Measurements from ENCODE around the gene AVL9.
"Not testable (repeated sequence)": the region's sequence is repeated elsewhere in the genome, so short reads cannot be mapped to it uniquely, and the experiment has no call there.

Gene AVL9

DNA sequence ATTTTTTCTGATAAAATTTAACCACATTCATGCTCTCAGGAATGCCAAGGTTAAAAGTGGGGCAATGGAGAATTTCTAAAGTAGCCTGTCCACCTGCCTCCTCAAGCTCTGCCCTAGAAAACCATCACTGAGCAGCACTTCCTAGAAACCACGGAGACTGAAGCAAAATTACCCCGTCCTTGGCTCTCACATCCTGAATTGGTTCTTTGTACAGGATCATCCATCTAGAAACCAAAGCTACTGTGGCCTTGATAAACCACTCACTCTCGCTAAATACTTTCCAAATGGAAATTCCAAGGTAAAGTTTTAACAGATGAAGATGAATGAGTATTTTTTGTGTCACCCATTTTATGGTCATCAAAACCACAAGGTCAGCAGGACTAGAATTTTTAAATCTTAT, 96.6 kb downstream of the AVL9 start:
- DNase-seq, result peak; percentile 72

GRCh38 chr7:32592701-32593100, 97.4 kb downstream of the AVL9 start:
- DNase-seq, result no peak

GRCh38 chr7:32594965-32595490, 99.7 kb downstream of the AVL9 start:
- DNase-seq, result no peak

DNA sequence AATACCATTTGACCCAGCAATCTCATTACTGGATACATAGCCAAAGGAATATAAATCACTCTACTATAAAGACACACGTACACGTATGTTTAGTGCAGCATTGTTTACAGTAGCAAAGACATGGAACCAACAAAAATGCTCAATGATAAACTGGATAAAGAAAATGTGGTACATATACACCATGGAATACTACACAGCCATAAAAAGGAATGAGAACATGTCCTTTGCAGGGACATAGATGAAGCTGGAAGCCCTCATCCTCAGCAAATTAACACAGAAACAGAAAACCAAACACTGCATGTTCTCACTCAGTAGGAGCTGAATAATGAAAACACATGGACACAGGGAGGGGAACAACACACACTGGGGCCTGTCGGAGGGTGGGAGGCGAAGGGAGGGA, 105.9 kb downstream of the AVL9 start:
- not testable (repeated sequence) for DNase-seq

- peak; percentile 37 for DNase-seq
These were observed 107.2 kb downstream of the AVL9 start for GRCh38 chr7:32602470-32602869.

DNA sequence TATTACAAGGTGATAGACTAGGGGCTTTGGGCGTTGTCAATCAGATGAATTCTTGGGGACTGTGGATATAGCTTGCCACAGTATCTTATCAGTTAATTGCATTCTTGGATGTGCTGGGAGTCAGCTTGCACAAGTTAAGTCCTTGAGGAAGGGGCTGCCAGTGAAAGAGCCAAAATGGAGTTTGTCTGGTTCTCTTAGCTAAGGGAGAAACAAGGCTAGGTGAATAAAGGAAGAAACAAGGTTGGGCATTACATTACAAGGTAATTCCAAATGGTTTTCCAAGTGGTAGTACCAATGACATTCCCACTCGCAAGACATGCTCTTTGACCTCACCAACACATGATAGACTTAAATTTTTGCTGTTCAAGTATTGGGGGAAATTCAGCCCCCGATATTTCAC, 108.2 kb downstream of the AVL9 start:
- not testable (repeated sequence) for DNase-seq

- not testable (repeated sequence) for DNase-seq
These were observed 108.8 kb downstream of the AVL9 start for GRCh38 chr7:32604047-32604446.

- DNase-seq, result no peak
These were observed 109.7 kb downstream of the AVL9 start for GRCh38 chr7:32605032-32605431.

- no peak for DNase-seq
These were observed 114.2 kb downstream of the AVL9 start for GRCh38 chr7:32609463-32609862.

DNA sequence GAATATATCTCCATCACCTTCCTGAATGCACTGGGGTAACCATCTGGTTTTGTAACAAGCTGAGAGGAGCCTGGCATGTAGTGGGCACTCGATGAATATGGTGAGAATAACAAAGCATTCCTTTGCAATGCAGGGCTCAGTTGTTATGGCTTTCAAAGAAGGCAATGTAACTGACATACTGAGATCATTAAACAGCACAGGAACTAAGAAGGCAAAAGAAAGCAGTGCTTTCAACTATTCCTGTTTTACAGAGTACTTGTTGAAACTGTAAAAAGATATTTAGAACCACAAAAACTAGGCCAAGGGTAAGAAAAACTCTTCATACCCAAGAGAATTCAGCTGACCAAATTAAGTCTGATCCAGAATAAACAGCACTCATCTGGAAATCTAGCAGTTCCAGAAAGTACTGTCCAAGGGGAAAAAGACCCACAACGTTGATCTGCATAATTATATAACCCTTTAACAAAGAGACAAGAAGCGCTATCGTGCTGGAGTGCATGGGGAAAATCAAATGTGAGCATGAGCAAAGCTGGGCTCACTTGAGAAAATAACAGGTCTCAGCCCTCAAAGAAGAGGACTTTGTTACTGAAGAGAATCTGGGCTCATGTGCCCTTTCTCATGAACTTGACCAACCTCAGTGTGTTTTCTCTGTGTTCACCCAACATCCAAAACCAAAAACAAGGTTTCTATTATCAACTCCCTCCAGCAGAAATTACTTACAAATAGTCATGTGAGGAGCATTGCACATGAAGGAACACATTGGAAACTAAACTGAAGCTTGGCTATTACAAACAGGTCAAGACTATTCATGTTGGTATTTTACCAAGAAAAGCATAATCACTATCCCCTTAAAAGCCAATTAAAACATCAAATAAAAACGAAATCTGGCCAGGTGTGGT, 116.2 kb downstream of the AVL9 start:
- DNase-seq, result no peak

GRCh38 chr7:32616625-32617024, 121.3 kb downstream of the AVL9 start:
- peak; percentile 76 for DNase-seq

DNA sequence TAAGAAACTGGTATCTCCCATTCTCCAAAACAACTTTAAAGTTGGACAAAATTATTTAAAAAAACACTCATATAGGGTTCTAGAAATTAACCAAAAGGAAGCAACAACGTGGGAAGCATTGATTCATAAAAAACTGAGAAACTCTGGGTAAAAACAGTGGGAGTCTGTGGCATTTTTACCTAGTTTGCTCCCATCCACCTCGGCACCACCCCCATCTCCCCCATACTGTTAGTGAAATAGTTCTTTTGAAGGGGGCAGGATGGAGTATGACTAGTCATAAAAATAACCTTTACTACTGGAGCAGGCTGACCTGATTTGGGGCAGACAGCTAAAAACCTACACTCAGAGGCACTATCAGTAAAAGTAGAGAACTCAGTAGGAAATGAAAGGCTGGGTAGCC, 123.2 kb downstream of the AVL9 start:
- DNase-seq, result no peak

- no peak for DNase-seq
These were observed 123.7 kb downstream of the AVL9 start for GRCh38 chr7:32618987-32619386.

DNA sequence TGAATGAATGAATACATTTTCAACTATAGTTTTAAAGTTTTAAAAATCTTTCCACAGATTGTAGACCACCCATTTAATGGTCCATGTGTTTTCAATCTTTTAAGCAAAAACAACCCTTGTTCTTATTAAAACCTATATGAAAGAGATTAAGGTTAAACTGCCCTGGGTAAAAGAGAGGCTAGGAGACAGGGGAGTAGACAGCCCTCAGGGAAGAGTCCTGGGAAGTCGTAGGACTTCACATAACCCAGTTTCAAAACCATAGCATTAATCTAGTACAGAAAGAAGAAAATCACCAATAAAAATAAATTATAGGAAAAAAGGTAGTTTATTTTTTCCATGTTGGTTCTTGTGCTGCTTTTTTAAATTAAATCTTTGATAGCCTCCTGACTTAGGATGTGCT, 124.1 kb downstream of the AVL9 start:
- not testable (repeated sequence) for DNase-seq

DNA sequence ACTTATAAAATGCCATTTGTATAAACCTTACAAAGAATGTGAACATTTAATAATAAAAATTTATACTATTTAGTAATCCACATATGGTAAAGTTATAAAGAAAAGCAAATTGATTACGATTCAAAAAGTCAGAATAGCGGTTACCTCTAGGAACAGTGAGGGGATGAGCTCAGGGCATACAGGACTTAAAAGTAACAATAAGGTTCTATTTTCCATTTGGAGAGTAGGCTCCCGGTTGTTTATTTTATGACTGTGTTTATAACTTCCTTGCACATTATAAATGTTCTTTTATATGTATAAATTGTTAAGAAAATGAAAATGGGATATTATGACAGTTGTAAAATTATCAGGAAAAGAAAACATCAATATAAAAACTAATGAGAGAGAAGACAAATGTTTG, 135.7 kb downstream of the AVL9 start:
- DNase-seq, result no peak

DNA sequence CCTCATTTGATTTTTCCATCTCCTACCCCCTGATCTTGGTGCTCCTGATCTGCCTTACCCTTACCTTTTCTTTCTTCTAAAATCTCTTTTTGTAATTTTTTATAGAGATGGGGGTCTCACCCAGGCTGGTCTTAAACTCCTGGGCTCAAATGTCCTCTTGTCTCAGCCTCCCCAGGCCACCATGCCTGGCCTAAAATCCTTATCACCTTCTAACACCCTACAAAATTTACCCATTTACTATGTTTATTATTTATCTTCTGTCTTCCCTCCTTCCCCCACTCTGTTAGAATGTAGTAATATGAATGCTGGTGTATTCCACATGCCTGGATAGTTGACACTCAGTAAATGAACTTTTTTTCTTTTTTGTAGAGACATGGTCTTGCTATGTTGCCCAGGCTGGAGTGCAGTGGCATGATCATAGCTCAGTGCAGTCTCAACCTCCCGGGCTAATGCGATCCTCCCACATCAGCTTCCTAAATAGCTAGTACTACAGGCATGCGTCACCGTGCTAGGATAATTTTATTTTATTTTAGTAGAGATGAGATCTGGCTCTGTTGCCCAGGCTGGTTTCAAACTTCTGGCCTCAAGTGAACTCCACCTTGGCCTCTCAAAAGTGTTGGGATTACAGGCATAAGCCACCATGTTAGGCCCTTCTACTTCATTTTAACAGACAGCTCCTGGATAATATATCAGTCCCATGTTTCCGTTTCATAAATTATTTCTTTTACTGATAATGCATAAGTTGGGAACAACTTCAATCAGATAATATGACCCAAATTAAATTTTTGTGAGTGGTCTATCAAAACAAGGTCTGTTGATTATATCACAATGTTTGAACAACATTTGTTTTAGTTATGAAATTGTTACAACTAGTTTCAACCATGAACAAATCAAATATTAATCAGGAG, 136.6 kb downstream of the AVL9 start:
- not testable (repeated sequence) for DNase-seq

DNA sequence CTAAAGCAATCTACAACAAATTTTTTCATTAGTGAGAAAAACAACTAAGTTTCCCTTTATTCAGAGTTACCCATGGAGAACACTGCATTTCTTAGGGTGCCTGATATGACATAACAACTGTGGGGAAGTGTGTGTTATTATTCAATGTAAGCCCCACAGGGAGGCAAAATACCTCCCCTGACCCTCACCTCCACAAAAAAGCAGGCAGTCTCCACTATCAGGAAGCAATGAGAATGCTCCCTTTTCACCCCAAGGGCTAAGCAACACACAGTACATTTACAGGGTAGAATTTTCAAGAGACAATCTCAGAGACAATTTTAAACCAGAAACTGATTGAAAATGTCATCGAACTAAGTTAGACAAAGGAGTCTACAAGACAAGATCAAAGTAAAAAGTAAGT, 138.2 kb downstream of the AVL9 start:
- not testable (repeated sequence) for DNase-seq

DNA sequence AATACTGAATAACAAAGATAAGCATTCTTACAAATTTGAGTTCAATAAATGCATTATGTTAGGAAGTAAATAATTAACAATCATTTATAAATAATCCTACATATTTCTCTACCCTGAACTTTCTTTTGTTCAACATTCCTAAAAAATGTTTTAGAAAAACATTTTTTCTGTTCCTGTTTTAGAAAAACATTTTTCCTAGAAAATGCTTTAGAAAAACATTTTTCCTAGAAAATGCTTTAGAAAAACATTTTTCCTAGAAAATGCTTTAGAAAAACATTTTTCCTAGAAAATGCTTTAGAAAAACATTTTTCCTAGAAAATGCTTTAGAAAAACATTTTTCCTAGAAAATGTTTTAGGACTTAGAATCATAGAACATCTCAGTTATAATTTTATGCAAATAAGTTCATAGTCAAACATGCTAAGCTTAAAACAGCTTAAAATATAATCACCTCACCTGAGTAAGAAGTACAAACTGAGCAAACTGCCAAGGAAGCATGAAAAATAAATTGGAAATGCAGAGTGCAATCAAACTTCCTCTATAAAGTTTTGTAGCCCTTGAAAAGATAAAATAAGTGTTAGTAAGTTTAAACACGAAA, 139.6 kb downstream of the AVL9 start:
- not testable (repeated sequence) for DNase-seq

DNA sequence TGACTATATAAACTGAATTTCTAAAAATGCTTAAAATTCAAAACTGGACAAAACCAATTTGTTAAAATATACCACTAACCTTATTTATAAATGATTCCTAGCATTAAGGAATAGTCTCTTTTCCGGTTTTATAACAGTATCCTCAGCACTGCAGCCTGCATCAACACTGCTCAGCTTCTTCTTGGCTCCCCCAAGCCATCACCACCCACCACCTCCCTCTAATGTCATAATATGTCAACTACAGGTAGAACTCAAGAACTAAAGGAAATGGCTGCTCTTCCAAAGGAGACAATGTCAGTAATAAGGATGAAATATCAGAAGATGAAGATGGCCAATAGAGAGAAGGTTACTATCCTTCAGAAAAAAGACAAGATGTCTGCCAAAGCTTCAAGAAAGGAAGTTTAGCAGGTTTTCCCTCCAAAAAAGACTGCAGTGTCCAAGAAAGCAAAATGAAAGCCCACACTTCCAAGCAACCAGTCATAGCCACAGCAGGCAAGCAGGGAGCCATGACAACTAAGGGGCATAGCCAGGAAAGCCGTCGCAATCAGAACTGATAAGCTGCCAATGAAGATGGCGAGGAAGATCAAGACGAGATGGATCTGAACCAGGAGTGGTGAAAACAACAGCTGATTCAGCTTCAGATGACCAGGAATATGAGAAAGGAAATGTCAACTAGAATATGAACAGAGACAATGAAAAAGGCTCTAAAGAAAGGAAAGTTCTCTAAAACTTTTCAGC, 141.6 kb downstream of the AVL9 start:
- DNase-seq, result not testable (repeated sequence)

GRCh38 chr7:32637611-32638010, 142.3 kb downstream of the AVL9 start:
- not testable (repeated sequence) for DNase-seq

Data from NCI-H446 treated with DMSO at 0.1 percent for 48 hours (cell line).